Mesothelial cell of epicardium (in vitro differentiated cells): ENCODE results near the gene USP31. TPM values are rescaled to one million over a fixed set of nuclear protein-coding genes. Genes with fewer than 3 reads are reported as not detected.
A peak's percentile ranks its signal among the peaks of the same experiment; 100 is the strongest.

ENCODE experiments used
- DNase-seq, 2 experiments: peaks; one replicate each; pipeline ENCODE4 v3.0.0; 2021; ENCODE audit warnings: low spot score in 2 of 2; ENCODE audit not compliant: unreplicated experiment in 2 of 2
- H3K27ac Mint-ChIP-seq: 2 replicates; pipeline ENCODE4 v1.8.0; 2021; ENCODE audit warnings: mixed read lengths
- H3K27me3 Mint-ChIP-seq: 2 replicates; pipeline ENCODE4 v1.8.0; 2021; ENCODE audit warnings: low read depth, mixed read lengths
- H3K36me3 Mint-ChIP-seq: 2 replicates; pipeline ENCODE4 v1.8.0; 2021; ENCODE audit warnings: mixed read lengths
- H3K4me1 Mint-ChIP-seq: 2 replicates; pipeline ENCODE4 v1.8.0; 2021; ENCODE audit warnings: mixed read lengths
- H3K4me3 Mint-ChIP-seq: 2 replicates; pipeline ENCODE4 v1.8.0; 2021; ENCODE audit warnings: mild to moderate bottlenecking, moderate library complexity, mixed read lengths
- H3K9me3 Mint-ChIP-seq: 2 replicates; pipeline ENCODE4 v1.8.0; 2021; ENCODE audit warnings: mixed read lengths
- CTCF ChIP-seq: fragments of 200-600 bp; sonication (generic); IDR thresholded peaks from one replicate; pipeline ENCODE4 v1.5.0; 2021; ENCODE audit warnings: antibody characterized with exemption; ENCODE audit not compliant: unreplicated experiment
- total RNA-seq: library from RNA; stranded (reverse); gene quantifications from 3 replicates; pipeline ENCODE4 v1.2.1, GENCODE V29; 2021

Gene USP31
- total RNA-seq, 1 donor from 2014 or later, result 13.7 TPM

GRCh38 chr16:23052908-23053580, 96.2 kb downstream of the USP31 start:
- no peaks in the 10 kb centered on the region for H3K4me1 Mint-ChIP-seq
- H3K27ac Mint-ChIP-seq, result no peak overlapping the region
- H3K36me3 Mint-ChIP-seq, result no peaks in the 10 kb centered on the region
- H3K4me3 Mint-ChIP-seq, result no peak overlapping the region
- peaks cover 54% of the 10 kb centered on the region for H3K27me3 Mint-ChIP-seq
- peaks cover 4% of the 10 kb centered on the region for H3K9me3 Mint-ChIP-seq
- TF ChIP-seq CTCF, result no peak
- no peak for DNase-seq

- peaks cover 59% of the 10 kb centered on the region for H3K27me3 Mint-ChIP-seq
Measured at GRCh38 chr16:23052221-23052620, 97.0 kb downstream of the USP31 start.

GRCh38 chr16:23051587-23051986, 97.7 kb downstream of the USP31 start:
- peaks cover 57% of the 10 kb centered on the region for H3K27me3 Mint-ChIP-seq

More at GRCh38 chr16:23052221-23052620, 97.0 kb downstream of the USP31 start:
- Mint-ChIP-seq H3K9me3 (peaks cover 4% of the 10 kb centered on the region), H3K4me3 (no peak overlapping the region), H3K27ac (no peak overlapping the region), H3K36me3 (no peaks in the 10 kb centered on the region), H3K4me1 (no peaks in the 10 kb centered on the region)
- DNase-seq, result no peak
- TF ChIP-seq CTCF, result no peak

GRCh38 chr16:23048164-23048563, 101.1 kb downstream of the USP31 start:
- H3K36me3 Mint-ChIP-seq, result no peaks in the 10 kb centered on the region
- no peak overlapping the region for H3K4me3 Mint-ChIP-seq
- TF ChIP-seq CTCF, result peak; percentile 20
- DNase-seq, result no peak
- no peak overlapping the region for H3K27ac Mint-ChIP-seq
- H3K4me1 Mint-ChIP-seq, result no peaks in the 10 kb centered on the region
- H3K9me3 Mint-ChIP-seq, result peaks cover 5% of the 10 kb centered on the region
- peaks cover 38% of the 10 kb centered on the region for H3K27me3 Mint-ChIP-seq

More at GRCh38 chr16:23051587-23051986, 97.7 kb downstream of the USP31 start:
- Mint-ChIP-seq H3K27ac (no peak overlapping the region), H3K9me3 (peaks cover under 1% of the 10 kb centered on the region), H3K36me3 (no peaks in the 10 kb centered on the region), H3K4me1 (no peaks in the 10 kb centered on the region), H3K4me3 (no peak overlapping the region)
- no peak for TF ChIP-seq CTCF
- DNase-seq, result no peak

GRCh38 chr16:23045025-23045424, 104.2 kb downstream of the USP31 start:
- Mint-ChIP-seq H3K4me3 (no peak overlapping the region), H3K9me3 (peaks cover 5% of the 10 kb centered on the region), H3K4me1 (no peaks in the 10 kb centered on the region), H3K27me3 (peaks cover 23% of the 10 kb centered on the region), H3K36me3 (no peaks in the 10 kb centered on the region), H3K27ac (no peak overlapping the region)
- DNase-seq, result no peak
- no peak for TF ChIP-seq CTCF

GRCh38 chr16:23040246-23040645, 109.0 kb downstream of the USP31 start:
- no peak for TF ChIP-seq CTCF
- Mint-ChIP-seq H3K36me3 (no peaks in the 10 kb centered on the region), H3K27ac (no peak overlapping the region), H3K4me1 (no peaks in the 10 kb centered on the region), H3K4me3 (no peak overlapping the region), H3K27me3 (peaks cover 3% of the 10 kb centered on the region), H3K9me3 (peaks cover 5% of the 10 kb centered on the region)
- no peak for DNase-seq
